HG02852 (cell line): ENCODE measurements around the gene TRPC4AP.

Source experiments
- ATAC-seq: cut with Tn5 transposase; IDR thresholded peaks from one replicate; pipeline ENCODE4 v1.9.1; 2021; ENCODE audit warnings: mild to moderate bottlenecking, moderate library complexity; ENCODE audit not compliant: unreplicated experiment

TRPC4AP gene

DNA sequence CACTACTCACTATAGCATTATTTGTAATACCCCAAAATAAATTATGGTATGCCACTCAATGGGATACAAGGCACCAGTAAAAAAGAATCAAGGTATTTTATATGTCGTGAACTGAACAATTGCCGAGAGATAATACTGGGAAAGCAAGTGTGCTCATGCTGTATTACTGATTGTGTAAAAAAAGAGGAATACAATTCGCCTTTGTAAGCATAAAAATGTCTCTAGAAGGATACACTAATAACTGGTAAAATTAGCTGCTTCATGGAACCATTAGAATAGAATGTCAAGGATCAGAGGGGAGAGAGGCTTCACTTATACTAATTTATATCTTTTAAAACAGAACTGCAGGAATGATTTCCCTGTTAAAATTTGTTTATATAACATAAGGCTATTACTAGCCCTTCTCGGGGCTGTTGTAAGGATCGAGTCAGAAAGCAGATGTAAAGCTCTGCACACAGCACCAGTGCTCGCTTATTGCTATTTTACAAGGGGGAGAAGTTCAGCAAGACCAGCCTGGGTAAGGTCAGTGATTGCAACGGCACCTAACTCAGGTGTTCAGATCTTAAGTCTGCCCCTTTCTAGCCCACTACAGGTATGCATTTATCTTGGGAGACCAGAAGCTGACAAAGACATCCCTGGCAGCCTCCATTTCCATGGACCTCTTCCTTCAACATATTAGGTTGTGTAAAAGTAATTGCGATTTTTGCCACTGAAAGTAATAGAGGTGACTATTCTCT is 75.3 kb downstream of the TRPC4AP start:
- no peak for ATAC-seq

DNA sequence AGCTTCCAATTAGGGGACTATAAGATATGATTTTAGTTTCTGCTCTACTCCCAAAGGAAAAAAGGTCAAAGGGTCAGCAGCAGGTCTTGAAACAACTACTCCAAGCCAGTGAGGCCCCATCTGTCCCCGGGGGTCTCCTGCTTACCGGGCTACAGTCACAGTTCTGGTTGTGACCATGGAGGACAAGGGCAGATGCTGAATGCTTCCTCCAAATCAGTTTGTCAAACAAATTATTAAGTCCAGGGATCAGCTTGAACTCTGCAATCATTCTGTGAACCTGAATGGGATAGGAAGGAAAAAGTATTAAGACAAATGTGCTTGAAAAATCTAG is 76.8 kb downstream of the TRPC4AP start:
- ATAC-seq = no peak

DNA sequence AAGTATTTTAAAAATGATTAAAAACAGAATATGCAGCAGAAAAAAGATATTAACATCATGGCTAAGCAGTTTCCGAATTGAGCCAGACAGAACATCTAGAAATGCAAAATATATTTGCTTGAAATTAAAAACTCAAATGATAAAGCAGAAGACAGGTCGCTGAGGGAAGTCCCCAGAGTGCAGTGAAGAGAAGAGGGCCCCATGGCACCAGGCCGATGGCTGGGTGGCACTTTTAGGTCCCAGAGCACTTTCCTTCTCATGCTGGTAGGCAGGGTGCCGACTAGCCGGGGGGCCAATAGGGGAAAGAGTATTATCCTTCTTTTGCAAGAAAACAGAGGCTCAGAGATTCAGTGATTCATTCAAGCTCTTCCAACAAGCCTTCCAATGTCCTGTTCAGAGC is 78.1 kb downstream of the TRPC4AP start:
- no peak for ATAC-seq

DNA sequence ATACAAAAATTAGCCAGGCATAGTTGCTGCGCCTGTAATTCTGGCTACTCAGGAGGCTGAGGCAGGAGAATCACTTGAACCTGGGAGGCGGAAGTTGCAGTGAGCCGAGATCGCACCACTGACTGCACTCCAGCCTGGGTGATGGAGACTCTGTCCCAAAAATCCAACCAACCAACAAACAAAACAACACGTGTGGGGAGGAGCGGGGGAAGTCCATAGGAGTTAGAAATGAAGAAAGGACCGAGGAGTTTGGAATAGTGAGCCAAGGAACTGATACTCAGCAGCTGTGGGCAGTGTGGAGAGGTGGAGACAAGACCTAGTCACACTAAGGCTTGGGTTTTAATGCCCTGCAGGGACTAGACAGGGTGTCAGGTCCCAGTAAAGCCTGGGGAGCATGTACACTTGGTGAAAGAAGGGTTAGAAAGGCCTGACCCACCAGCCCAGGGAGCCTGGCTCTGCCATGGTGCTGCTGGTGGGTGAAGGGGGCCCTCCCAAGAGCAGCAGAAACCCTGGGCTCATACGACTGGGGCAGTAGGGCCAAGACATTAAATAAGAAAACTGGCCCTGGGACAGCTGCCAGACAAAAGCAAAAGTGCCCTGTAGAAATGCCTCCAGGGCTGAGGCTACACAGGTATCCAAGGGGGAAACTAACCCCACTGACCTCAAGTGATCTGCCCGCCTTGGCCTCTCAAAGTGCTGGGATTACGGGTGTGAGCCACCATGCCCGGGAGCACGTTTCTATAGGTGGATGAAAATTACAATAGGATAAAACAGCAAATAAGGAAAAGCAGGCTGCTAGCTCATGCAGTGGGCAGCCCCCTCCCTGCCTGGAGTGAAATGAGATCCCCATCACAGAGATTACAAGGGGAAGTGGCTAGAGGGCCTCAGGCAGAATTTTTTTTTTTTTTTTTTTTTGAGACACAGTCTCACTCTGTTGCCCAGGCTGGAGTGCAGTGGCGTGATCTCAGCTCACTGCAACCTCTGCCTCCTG is 78.9 kb downstream of the TRPC4AP start:
- ATAC-seq = no peak

DNA sequence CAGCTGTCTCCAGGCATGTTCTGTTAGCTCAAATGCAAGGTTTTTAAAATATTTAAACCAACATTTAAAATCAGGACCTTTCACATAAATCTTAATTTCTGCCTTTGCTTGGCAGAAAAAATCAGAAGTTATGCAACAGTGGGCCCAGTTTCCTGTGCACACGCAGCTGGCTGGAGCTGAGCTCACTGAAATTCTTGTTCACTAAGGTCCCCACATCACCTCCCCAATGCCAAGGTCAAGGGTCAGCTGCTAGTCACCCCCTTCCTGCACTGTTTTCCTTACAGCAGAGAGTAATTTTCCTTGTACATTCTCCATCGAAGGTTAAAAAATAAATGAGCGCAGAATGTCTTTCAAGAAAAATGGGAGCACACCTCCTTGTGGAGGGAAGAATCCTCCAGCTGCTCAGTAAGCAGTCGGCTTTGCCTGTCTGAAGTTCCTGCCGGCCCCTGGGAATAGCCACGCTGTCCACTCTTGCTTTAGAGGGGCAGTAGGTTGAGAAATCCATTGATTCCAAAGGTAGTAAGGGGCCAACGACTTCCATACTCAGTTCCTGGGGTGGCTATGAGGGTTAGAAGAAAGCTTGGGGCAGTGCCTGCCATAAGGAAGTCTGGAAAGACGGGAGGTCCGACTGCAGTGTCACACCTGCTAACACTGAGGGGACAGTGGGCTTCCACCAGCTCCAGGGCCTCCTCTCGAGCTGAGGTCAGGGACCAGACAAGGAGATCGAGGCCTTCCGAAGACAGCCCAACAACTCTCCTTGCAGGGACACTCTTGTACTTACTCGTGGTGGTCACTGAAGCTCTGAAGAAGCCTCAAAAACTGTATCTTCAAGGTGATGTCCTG is 80.2 kb downstream of the TRPC4AP start:
- ATAC-seq = no peak

DNA sequence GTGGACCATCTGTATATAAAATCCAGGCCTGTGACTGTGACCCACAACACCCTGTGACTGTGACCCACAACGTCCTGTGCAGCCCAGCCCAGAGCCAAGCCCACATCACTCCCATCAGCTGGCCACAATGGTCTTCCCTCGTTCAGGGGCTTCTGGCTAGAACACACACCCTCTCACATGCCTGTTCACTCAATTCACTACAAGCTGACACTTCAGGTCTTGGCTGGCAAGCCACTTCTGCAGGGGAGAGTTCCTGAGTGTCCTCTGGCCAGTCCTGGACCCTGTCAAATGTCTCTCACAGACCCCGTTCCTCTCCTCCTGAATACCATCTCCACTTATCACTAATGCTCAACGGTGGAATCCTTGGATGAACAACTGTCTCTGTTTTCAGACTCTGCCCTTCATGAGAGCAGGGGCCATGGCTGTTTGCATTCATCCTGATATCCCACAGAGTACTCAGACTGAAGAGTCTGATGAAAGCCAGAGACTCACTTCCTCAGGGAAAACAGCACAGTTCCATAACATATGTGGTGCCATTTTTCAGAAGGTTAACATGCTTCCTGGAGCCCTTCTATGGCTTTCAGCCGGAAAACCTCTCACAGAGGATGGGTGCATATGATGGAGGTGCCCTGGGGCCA is 80.9 kb downstream of the TRPC4AP start:
- no peak for ATAC-seq

DNA sequence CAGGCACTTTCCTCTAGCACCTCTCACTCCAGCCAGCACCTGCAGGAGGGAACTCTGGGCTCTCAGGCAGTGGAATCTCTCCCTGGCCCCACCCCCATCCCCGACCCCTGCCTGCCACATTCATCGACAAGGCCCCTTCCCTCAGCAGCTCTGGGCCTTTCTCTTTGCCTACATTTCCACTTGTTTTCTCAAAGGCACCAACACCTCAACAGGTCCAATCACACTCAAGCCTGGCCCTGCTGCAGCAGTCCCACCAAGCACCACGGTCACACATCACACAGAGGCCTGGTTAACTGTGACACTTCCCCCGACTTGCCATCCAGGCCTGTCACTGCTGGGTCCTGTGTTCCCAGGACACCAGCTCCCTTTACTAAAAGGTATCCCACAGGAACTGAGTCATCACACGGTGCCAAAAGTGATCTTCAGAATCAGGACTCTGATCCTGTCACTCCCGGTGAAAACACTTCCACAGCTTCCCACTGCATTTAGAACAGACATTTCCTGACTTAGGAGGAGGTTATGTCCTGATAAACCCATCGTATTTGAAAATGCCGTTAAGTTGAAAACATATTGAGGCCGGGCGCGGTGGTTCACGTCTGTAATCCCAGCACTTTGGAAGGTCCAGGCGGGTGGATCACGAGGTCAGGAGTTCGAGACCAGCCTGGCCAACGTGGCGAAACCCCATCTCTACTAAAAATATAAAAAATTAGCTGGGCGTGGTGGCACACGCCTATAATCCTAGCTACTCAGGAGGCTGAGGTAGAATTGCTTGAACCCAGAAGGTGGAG is 82.0 kb downstream of the TRPC4AP start:
- ATAC-seq = no peak

DNA sequence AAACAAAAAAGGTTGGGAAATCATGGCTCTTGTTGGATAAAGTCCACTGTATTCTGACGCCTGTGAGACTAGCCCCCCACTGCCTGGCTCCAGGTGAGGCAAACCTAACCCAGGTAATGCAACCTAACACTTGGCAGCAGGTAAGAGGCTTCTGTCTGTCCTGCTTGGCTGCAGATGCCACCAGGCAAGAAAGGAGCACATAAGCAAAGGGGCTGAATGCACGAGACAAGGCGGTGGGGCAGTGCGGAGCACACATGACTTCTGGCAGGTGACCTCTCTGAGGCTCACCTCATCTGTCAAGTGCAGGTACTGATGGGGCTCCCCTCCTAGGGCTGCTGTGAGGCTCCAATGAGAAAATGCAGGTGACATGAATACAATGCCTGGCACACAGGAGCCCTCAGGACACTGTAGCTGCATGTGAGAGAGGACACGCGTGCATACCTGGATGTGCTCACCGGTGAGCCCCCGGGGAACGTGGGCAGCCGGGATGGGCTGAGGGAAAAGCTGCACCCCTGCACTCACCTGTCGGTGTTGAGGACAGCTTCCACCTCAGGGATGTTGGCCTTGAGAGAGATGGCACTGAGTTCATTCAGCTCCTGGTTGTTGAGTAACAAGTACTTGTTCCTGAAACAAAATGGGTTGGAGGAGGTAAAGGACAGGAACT is 82.8 kb downstream of the TRPC4AP start:
- no peak for ATAC-seq

DNA sequence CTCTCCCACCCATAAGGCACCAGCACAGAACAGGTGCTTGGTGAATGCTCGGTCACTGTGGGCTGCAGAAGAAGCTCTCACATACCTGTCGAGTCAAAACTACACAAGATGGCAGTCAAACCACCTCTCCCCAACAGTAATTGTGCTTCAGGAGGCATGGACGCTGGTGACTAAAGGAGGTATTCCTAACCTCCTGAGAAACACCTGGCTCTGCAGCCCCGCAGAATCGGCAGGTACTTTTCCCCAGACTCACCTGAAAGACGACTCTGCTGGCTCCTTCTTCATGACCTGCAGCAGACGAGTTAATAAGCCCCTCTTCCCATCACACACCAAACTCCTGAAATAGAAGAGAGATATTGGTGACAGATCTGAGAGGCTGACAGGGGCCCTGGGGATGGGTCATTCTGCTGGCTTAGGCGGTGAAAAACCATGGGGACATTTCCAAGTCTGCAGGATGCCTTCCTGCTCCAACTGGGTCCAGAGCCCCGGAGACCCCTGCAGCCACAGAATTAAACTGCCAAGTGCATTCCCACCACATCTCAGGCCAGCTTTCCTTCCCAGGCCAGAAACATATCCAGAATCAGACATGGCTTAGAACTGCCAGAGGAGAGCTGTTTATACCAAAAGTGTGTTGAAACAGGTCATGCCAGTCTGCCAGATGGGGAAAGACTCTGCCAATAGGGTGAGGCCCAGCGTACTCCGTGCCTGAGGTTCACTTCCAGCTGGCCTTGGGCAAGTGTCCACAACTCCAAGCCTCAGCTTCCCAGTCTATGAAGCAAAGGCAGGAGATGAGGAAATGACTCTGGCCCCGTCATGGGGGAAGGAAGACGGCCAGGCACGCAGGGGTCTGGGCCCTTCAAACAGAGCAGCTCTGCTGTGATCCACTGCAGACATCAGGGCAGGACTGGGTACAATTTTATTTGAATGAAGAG is 83.9 kb downstream of the TRPC4AP start:
- ATAC-seq = no peak

DNA sequence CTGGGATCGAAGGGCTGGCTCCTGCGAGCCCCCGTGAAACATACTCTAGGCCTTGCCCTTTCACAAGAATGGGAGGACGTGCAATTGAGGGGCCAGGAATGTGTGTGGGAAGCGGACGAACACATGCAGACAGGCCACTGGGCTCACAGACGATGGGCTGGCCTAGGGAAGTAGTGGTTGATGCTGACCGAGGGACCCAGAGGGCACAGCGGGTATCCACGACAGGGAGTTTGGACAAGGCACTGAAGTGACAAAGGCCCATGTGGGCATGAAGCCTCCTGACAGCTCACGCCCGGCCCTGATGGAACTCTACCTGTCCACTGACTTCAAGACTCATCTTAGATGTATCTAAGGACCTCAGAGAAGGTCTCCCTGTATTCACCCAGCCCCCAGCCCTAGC is 84.7 kb downstream of the TRPC4AP start:
- no peak for ATAC-seq

DNA sequence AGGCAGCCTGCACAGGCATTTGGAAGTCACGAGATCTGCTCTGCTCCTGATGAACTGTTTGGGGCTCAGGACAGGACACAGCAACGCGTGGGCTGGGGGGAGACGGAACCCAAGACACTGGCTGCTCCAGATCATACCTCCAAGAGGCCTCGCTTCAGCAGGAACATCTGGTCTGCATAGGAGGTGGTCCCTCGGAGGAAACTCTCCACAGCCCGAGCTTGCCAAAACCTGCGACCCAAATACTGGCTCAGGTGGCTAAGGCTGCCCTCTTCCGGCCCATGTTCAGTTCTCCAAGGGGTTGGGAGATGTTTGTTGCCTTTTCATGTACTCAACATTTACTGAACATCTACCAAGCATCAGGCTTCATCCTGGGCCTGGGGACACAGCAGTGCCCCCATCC is 85.2 kb downstream of the TRPC4AP start:
- ATAC-seq = no peak

DNA sequence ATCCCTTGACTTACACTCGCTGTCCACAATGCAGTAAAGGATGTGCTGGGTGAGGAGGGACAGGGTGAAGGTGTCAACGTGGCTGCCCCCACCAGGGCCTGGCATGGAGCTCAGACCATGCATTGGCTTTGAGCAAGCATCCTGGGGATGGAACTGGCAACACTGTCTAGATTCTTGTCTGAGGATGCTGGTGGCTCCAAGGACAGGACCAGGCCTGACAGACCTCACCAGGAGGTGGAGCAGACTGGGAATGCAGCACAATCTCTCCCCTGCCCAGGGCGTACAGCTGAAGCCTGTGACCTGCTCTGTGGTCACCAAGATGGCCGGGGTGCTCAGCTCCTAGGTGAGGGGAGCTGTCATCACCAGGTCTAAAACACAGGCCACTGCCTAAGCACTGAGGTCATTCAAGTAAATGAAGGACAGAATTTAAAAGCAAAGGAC is 86.1 kb downstream of the TRPC4AP start:
- ATAC-seq = no peak

DNA sequence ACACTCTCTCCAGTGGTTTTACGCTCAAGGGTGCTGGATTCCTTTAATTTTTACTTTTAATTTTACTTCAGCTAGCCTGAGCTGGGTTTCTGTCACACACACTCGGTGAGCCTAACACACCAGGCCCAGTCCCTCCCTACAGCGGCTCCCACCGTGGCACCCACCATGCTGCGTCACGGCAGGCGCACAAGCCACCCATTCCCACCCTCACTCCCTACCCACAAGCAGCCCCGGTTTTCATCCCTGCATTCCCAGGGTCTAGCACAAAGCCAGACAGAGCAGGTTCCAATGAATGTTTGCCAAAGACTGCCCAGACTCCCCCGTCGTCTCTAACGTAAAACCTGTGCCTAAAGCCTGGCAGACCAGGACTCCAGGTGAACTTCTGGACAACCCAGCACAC is 86.6 kb downstream of the TRPC4AP start:
- no peak for ATAC-seq

DNA sequence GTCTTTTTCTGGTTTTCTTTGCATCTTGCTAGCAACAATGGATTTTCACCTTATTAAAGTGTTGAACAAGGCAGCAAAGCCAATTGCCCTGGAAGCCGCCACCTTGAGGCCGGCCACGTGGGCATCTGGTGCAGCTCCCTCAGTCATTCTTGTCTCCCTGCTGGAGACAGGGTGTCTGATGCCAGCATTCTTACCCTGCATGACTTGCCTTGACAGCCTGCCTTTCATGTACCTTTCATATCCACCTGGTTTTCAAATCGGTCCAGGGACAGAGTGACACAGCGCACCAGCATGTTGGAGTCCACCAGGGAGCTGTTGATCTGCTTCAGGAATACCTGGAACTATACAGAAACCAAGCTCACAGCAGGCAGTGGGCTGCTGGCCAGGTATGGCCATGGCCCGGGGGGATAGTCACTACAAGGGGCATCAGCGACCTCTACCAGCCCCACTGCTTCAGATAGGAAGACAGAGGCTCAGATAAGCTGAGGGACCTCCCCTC is 87.1 kb downstream of the TRPC4AP start:
- no peak for ATAC-seq

DNA sequence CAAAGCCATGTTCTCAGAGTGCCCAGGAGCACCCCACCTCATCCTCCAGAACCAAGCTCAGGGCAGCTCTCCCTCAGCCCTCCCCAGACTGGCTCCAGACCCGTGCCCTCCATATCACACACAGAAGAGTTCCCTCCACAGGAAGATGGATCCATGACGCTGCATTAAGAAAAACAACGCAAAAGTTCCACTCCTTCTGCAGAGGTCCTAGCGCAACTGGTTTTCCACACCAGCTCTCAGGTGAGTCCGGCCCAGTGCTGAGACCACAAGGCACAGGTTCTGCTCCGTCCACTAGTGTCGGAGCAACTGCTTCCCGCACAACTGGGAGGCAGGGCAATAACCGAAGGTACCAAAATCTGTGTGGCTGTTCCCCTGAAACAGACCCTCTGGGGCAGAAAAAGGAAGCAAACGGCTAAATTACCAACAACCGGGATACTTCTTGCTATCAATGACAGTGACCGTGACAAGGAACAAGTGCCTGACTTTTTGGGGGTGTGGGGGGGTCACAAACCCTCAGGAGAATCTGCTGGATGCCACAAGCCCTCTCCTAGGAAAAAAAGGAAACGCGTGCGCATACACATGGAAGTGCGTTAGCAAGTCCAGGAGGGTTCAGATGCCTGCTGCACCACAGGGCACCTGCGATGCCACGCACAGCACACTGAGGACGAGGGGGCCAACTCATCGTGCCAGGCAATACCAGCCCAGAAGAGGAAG is 87.7 kb downstream of the TRPC4AP start:
- no peak for ATAC-seq

DNA sequence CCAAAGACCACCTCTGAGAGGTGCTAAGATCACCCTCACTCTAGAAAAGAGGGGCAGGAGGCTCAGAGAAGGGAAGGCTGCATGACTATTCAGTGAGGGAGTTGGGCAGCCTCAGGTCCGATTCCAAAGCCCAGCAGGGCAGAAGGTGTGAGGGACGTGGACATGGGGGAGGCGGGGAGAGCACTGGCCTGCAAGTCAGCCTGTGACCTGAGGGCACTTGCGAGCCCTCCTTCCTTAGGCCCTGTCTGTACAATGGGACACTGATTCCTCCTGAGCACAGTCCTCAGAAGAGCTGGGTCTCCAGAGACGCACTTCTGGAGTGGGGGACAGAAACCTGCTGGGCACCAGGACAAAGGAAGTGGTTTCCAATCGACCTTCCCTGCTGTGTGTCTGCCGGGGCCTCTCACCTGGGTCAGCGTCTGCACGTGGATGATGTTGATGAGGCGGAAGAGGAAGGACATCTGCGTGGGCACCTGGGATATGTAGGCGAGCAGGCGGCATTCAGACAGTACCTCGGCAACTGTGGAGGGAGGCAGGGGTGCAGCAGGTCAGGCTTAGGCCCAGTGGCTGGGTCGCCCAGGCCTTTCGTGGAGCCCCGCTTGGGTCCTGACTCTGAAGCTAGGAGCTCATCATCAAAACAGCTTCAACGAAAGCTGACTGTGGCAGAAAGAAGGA is 88.4 kb downstream of the TRPC4AP start:
- no peak for ATAC-seq
